Endodermal cell (in vitro differentiated cells): ENCODE results near the gene TBX5. TPM values are rescaled to one million over a fixed set of nuclear protein-coding genes. Genes with fewer than 3 reads are reported as not detected.
A peak's percentile ranks its signal among the peaks of the same experiment; 100 is the strongest.
"Not testable (repeated sequence)": the region's sequence is repeated elsewhere in the genome, so short reads cannot be mapped to it uniquely, and the experiment has no call there.

ENCODE experiments used
- DNase-seq: peaks from one replicate; pipeline ENCODE4 v3.0.0-alpha.2; 2017
- H3K27ac ChIP-seq: 2 replicates; pipeline ENCODE4 v1.5.1; 2013; ENCODE audit warnings: mild to moderate bottlenecking, low read depth, low read length, moderate library complexity
- H3K27me3 ChIP-seq: 2 replicates; pipeline ENCODE4 v1.6.1; 2013; ENCODE audit warnings: mild to moderate bottlenecking, low read length, moderate library complexity; ENCODE audit not compliant: insufficient read depth, control insufficient read depth, poor library complexity, severe bottlenecking
- H3K36me3 ChIP-seq: 2 replicates; pipeline ENCODE4 v1.7.0; 2013; ENCODE audit warnings: mild to moderate bottlenecking, low read length, moderate library complexity; ENCODE audit not compliant: control insufficient read depth, insufficient read depth
- H3K4me1 ChIP-seq: one replicate; pipeline ENCODE4 v1.7.0; 2013; ENCODE audit warnings: low read length; ENCODE audit not compliant: control insufficient read depth, insufficient read depth
- H3K4me3 ChIP-seq: 2 replicates; pipeline ENCODE4 v1.5.1; 2013; ENCODE audit warnings: mild to moderate bottlenecking, low read length, moderate library complexity
- H3K9ac ChIP-seq: 2 replicates; pipeline ENCODE4 v1.6.1; 2013; ENCODE audit warnings: mild to moderate bottlenecking, low read length, moderate library complexity; ENCODE audit not compliant: poor library complexity, severe bottlenecking; ENCODE audit errors: extremely low read depth
- H3K9me3 ChIP-seq: 2 replicates; pipeline ENCODE4 v1.6.1; 2013; ENCODE audit warnings: mild to moderate bottlenecking, low read length, moderate library complexity; ENCODE audit not compliant: control insufficient read depth
- H3K27ac Mint-ChIP-seq: 2 replicates; pipeline ENCODE4 v1.8.0; 2020; ENCODE audit warnings: mixed read lengths
- H3K27me3 Mint-ChIP-seq: 2 replicates; pipeline ENCODE4 v1.8.0; 2021; ENCODE audit warnings: mild to moderate bottlenecking, mixed read lengths; ENCODE audit not compliant: insufficient read depth
- H3K36me3 Mint-ChIP-seq: 2 replicates; pipeline ENCODE4 v1.8.0; 2020; ENCODE audit warnings: low read depth, mixed read lengths
- H3K4me1 Mint-ChIP-seq: 2 replicates; pipeline ENCODE4 v1.8.0; 2020; ENCODE audit warnings: mixed read lengths
- H3K4me3 Mint-ChIP-seq: 2 replicates; pipeline ENCODE4 v1.8.0; 2020; ENCODE audit warnings: mild to moderate bottlenecking, moderate library complexity, mixed read lengths
- H3K9me3 Mint-ChIP-seq: 2 replicates; pipeline ENCODE4 v1.8.0; 2020; ENCODE audit warnings: mild to moderate bottlenecking, mixed read lengths
- WGBS, 2 experiments: methylation state at CpG; one replicate each; pipeline versions ENCODE4 v1.1.5 to v1.1.7; 2013; ENCODE audit warnings: missing lambda C conversion rate in 2 of 2, mixed read lengths in 1 of 2; ENCODE audit not compliant: insufficient coverage in 1 of 2, insufficient read length in 1 of 2; 5-methylcytosine and 5-hydroxymethylcytosine counted together
- total RNA-seq, 2 donors: library from RNA; stranded (reverse); fragmentation: NEBNext Ultra II Directional in 1 of 2; extraction: Animal tissue kit (Norgen Biotek cat#: 25700) in 1 of 2; gene quantifications; 2 replicates in 1 of 2; 3 replicates in 1 of 2; pipeline ENCODE4 v1.2.1, GENCODE V29; 2021
- TF ChIP-seq, protein P1 (sequence below): fragments of 200-600 bp; sonication (generic); conservative IDR thresholded peaks from 2 replicates; pipeline ENCODE4 v1.5.0; 2021; ENCODE audit warnings: antibody characterized with exemption, mild to moderate bottlenecking

Gene TBX5
- total RNA-seq, 2 donors from 2014 or later, result not detected

DNA sequence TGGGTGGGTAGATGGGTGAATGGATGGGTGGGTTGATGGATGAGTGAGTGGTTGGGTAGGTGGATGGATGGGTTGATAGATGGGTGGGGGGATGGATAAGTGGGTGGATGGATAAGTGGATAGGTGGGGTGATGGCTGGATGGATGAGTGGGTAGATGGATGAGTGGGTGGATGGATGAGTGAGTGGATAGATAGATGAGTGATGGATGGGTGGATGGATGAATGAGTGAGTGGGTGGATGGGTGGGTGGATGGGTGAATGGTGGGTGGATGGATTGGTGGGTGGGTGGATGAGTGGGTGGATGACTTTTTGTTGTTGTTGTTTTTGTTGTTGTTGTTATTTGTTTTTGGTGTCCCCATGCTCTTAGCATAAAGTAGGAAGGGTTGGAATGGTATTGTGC lies 45.5 kb downstream of the TBX5 start:
- Histone ChIP-seq H3K27ac (no peak overlapping the region), H3K9ac (no peak overlapping the region), H3K27me3 (peaks cover 12% of the 10 kb centered on the region), H3K4me3 (no peak overlapping the region), H3K9me3 (no peaks in the 10 kb centered on the region), H3K36me3 (no peaks in the 10 kb centered on the region), H3K4me1 (peaks cover 8% of the 10 kb centered on the region)
- Mint-ChIP-seq H3K27me3 (peaks cover 29% of the 10 kb centered on the region), H3K9me3 (no peaks in the 10 kb centered on the region), H3K4me1 (peaks cover 16% of the 10 kb centered on the region), H3K27ac (no peak overlapping the region), H3K36me3 (no peaks in the 10 kb centered on the region), H3K4me3 (no peak overlapping the region)
- TF ChIP-seq, protein P1, sequence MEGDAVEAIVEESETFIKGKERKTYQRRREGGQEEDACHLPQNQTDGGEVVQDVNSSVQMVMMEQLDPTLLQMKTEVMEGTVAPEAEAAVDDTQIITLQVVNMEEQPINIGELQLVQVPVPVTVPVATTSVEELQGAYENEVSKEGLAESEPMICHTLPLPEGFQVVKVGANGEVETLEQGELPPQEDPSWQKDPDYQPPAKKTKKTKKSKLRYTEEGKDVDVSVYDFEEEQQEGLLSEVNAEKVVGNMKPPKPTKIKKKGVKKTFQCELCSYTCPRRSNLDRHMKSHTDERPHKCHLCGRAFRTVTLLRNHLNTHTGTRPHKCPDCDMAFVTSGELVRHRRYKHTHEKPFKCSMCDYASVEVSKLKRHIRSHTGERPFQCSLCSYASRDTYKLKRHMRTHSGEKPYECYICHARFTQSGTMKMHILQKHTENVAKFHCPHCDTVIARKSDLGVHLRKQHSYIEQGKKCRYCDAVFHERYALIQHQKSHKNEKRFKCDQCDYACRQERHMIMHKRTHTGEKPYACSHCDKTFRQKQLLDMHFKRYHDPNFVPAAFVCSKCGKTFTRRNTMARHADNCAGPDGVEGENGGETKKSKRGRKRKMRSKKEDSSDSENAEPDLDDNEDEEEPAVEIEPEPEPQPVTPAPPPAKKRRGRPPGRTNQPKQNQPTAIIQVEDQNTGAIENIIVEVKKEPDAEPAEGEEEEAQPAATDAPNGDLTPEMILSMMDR, result no peak
- DNase-seq, result no peak

DNA sequence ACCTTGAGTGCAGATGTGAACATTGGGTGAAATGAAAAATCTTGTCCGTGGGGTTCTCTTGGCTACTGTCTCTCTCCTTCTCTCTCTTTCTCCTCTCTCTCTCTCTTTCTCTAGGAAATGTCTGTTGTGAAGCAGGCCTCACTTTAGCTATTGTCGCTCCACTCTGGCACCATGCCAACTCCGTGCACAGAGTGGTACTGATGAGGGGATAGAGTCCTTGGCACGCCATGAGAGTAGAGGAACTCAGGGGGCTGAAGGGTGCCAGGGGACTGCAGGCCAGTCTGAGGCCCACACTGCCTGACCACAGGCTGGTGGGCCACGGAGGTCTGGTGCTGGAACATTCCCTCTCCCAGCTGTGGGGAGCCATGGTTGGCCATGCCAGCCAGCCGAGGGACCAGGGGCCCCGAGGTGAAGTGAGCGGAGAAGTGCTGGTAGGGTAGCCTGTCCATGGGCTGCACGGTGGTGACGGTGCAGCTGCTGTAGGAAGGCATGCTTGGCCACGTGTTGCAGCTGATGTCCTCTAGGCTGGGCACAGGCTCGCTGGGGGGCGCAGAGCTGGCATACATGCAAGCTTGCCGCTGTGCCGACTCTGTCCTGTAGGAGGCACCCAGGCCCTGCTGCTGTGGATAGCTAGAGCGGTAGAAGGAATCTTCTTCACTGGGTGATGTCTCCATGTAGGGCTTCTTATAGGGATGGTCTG lies 50.4 kb downstream of the TBX5 start:
- Histone ChIP-seq H3K36me3 (no peaks in the 10 kb centered on the region), H3K27ac (no peak overlapping the region), H3K4me3 (no peak overlapping the region), H3K9me3 (no peaks in the 10 kb centered on the region), H3K4me1 (no peaks in the 10 kb centered on the region), H3K9ac (no peak overlapping the region), H3K27me3 (peaks cover 12% of the 10 kb centered on the region)
- Mint-ChIP-seq H3K36me3 (no peaks in the 10 kb centered on the region), H3K9me3 (no peaks in the 10 kb centered on the region), H3K27me3 (peaks cover 26% of the 10 kb centered on the region), H3K27ac (no peak overlapping the region), H3K4me1 (peaks cover 6% of the 10 kb centered on the region), H3K4me3 (no peak overlapping the region)
- WGBS, 2 experiments, result 78 to 88% methylated on average over 8 to 16 of the region's 16 CpGs
- TF ChIP-seq, protein P1, result peak; percentile 89
- peak; percentile 95 for DNase-seq

DNA sequence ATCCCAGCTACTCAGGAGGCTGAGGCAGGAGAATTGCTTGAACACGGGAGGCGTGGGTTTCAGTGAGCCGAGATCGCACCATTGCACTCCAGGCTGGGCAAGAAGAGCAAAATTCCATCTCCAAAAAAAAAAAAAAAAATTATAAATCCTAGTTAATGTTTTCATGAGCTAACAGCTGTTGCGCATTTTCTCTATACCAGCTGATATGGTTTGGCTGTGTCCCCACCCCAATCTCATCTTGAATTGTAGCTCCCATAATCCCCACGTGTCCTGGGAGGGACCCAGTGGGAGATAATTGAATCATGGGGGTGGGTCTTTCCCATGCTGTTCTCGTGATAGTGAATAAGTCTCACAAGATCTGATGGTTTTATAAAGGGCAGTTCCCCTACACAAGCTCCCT lies 56.7 kb downstream of the TBX5 start:
- H3K9ac ChIP-seq, H3K4me1 ChIP-seq, H3K27ac ChIP-seq, H3K4me1 Mint-ChIP-seq, H3K27me3 ChIP-seq, H3K4me3 ChIP-seq, H3K9me3 ChIP-seq, H3K36me3 Mint-ChIP-seq, H3K4me3 Mint-ChIP-seq, H3K27ac Mint-ChIP-seq, H3K27me3 Mint-ChIP-seq, H3K9me3 Mint-ChIP-seq, DNase-seq, H3K36me3 ChIP-seq: not testable (repeated sequence)
- 80 to 90% methylated on average over 3 to 7 of the region's 7 CpGs for WGBS, 2 experiments

DNA sequence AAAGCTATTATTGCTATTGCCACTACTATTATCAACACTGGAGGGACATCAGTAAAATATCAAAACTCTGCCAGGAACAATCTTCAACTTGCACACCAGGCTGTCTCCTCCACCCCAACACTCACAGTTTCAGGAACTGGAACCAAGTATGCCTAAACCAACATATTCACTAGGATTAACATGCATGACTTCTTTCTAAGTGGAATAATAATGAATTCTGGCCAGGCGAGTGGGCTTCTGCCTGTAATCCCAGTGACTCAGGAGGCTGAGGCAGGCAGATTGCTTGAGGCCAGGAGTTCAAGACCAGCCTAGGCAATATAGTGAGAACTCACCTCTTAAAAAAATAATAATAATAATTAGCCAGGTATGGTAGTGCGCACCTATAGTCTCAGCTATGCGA lies 58.1 kb downstream of the TBX5 start:
- H3K36me3 Mint-ChIP-seq, result no peaks in the 10 kb centered on the region
- no peak overlapping the region for H3K4me3 Mint-ChIP-seq
- no peak for DNase-seq
- no peak overlapping the region for H3K27ac ChIP-seq
- H3K9me3 Mint-ChIP-seq, result no peaks in the 10 kb centered on the region
- no peak overlapping the region for H3K27ac Mint-ChIP-seq
- H3K4me3 ChIP-seq, result no peak overlapping the region
- TF ChIP-seq, protein P1, result no peak
- no peaks in the 10 kb centered on the region for H3K9me3 ChIP-seq
- no peaks in the 10 kb centered on the region for H3K36me3 ChIP-seq
- H3K27me3 Mint-ChIP-seq, result peaks cover 3% of the 10 kb centered on the region
- WGBS, 2 experiments, result 95% methylated on average over 3 of the region's 3 CpGs; no CpG with 5 or more reads in 1 of the 2 experiments
- no peak overlapping the region for H3K9ac ChIP-seq
- no peaks in the 10 kb centered on the region for H3K4me1 ChIP-seq
- H3K27me3 ChIP-seq, result peaks cover 6% of the 10 kb centered on the region
- H3K4me1 Mint-ChIP-seq, result no peaks in the 10 kb centered on the region
